GM18526 (cell line): ENCODE data around the gene IGF2.

Experiments
- POLR2A ChIP-seq: IDR thresholded peaks from 3 replicates; pipeline ENCODE4 v1.6.1; 2011; ENCODE audit not compliant: insufficient read length; ENCODE audit errors: extremely low read depth

IGF2 gene

GRCh38 chr11:2108675-2109491 lies 30.3 kb downstream of the IGF2 start:
- TF ChIP-seq POLR2A, result no peak

GRCh38 chr11:2107941-2108630 lies 31.1 kb downstream of the IGF2 start:
- TF ChIP-seq POLR2A, result no peak

- no peak for TF ChIP-seq POLR2A
Measured at GRCh38 chr11:2107521-2107920, 31.7 kb downstream of the IGF2 start.

- TF ChIP-seq POLR2A, result no peak
Measured at GRCh38 chr11:2106583-2107209, 32.5 kb downstream of the IGF2 start.

GRCh38 chr11:2105511-2105910 lies 33.7 kb downstream of the IGF2 start:
- TF ChIP-seq POLR2A, result no peak

GRCh38 chr11:2104524-2105440 lies 34.4 kb downstream of the IGF2 start:
- no peak for TF ChIP-seq POLR2A

- TF ChIP-seq POLR2A, result no peak
Measured at GRCh38 chr11:2103668-2104523, 35.3 kb downstream of the IGF2 start.

- no peak for TF ChIP-seq POLR2A
Measured at GRCh38 chr11:2102883-2103213, 36.3 kb downstream of the IGF2 start.

- no peak for TF ChIP-seq POLR2A
Measured at GRCh38 chr11:2102132-2102882, 36.9 kb downstream of the IGF2 start.

- no peak for TF ChIP-seq POLR2A
Measured at GRCh38 chr11:2101171-2101675, 38.0 kb downstream of the IGF2 start.

GRCh38 chr11:2100361-2101170 lies 38.6 kb downstream of the IGF2 start:
- TF ChIP-seq POLR2A, result no peak

- no peak for TF ChIP-seq POLR2A
Measured at GRCh38 chr11:2099516-2100349, 39.5 kb downstream of the IGF2 start.
